Cardiac septum (tissue), 1 donor: ENCODE measurements around the gene DNMT3A. TPM values are rescaled to one million over a fixed set of nuclear protein-coding genes. Genes with fewer than 3 reads are reported as not detected.
A peak's percentile ranks its signal among the peaks of the same experiment; 100 is the strongest.

Experiments used
- DNase-seq: peaks from one replicate; pipeline ENCODE4 v3.0.0-alpha.2; 2020; ENCODE audit warnings: low spot score
- intact Hi-C: fragments of 100-400 bp; cut with DNase I; formaldehyde crosslinking; loops from one replicate; pipeline ENCODE4 v1.14.0; 2022
- microRNA-seq: library from miRNA; unstranded; fragments of <30 nt; microRNA quantifications from one replicate; pipeline ENCODE4 v1.2.0, GENCODE V29; 2020
- total RNA-seq: library from RNA; stranded (reverse); fragmentation: NEBNext Ultra II Directional; extraction: Animal tissue kit (Norgen Biotek cat#: 25700); gene quantifications from one replicate; pipeline ENCODE4 v1.2.1, GENCODE V29; 2021
- donor health status: DM: no; HTN: no; CAD: no.

Gene DNMT3A
- total RNA-seq, 1 donor from 2014 or later, result 24.9 TPM

GRCh38 chr2:25204190-25204838 is 137.4 kb downstream of the DNMT3A start:
- no peak for DNase-seq

GRCh38 chr2:25202275-25202674 is 139.4 kb downstream of the DNMT3A start:
- no peak for DNase-seq

More at GRCh38 chr2:25204190-25204838, 137.4 kb downstream of the DNMT3A start:
- intact Hi-C loops, result no loop called here

DNA sequence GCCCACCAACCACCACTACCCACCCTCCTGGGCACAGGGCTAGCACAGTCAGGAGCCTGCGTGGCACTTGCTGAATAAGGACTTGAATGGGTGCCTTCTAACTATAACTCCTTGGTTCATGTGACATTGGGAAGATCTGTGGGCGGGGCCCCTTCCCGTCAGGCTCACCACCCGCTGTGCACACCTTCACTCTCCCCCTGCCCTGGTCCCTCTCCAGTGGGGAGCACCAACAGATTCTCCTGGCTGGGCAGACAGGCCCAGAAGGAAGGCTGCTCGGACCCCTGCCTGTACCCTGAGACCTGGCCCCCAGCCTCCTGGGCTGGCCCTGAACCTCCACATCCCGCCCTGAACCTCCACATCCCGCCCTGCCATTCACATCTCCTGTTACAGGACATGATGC is 139.9 kb downstream of the DNMT3A start:
- no peak for DNase-seq
- intact Hi-C loops, result no loop called here

More at GRCh38 chr2:25202275-25202674, 139.4 kb downstream of the DNMT3A start:
- intact Hi-C loops, result no loop called here

GRCh38 chr2:25201265-25201664 is 140.5 kb downstream of the DNMT3A start:
- intact Hi-C loops, result no loop called here
- DNase-seq, result no peak

- intact Hi-C loops, result loop anchor here (5.0 kb wide), 2 partner anchors 221 to 786 kb away; no protein-coding TSS in a partner anchor
- DNase-seq, result no peak
These were observed 143.1 kb downstream of the DNMT3A start for GRCh38 chr2:25198576-25198975.

DNA sequence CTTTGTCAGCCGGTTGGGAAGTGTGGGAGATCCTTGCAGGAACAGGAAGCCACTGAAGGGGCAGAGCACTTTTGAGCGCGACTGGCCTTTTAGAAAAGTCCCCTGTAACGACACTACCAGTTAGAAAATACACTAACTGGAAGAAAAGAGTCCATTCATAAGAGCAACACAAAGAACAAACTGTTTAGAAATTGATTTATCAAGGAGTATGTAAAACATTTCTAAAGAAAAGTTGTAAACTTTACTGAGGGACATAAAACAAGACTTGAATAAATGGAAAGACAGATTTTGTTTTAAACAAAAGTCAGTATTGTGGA is 143.6 kb downstream of the DNMT3A start:
- intact Hi-C loops, result loop anchor here (5.0 kb wide), 2 partner anchors 221 to 786 kb away; no protein-coding TSS in a partner anchor
- DNase-seq, result no peak

- DNase-seq, result no peak
- intact Hi-C loops, result loop anchor here (2.0 to 5.0 kb wide), 3 partner anchors 69 to 785 kb away; no protein-coding TSS in a partner anchor
These were observed 144.2 kb downstream of the DNMT3A start for GRCh38 chr2:25197336-25198208.

DNA sequence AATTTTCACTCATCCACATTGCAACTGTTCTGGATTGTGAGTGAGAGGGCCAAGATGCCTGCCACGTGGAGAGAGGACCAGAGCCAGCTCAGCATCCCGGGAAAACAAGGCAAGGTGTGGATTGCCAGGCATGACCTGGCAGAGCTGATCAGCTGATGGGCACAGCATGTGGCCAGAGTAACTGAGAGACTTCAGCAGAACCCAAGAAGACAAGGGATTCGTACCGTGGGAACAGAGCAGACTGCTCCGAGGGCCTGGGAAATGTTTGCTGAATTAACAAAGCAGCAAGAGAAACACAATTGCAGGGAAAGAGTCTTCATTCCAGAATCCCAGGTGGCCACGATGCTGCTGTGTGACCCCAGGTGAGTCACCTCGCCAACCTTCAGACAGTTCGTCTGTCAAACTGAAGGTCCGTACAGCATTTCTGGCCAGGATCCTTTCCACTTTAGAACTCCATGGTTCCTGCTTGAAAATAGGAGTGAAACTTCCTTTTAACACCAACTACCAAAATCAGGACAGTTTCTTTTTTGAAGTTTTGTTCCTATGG is 147.1 kb downstream of the DNMT3A start:
- DNase-seq, result no peak
- intact Hi-C loops, result loop anchor here (5.0 kb wide), 2 partner anchors 217 to 782 kb away; no protein-coding TSS in a partner anchor

DNA sequence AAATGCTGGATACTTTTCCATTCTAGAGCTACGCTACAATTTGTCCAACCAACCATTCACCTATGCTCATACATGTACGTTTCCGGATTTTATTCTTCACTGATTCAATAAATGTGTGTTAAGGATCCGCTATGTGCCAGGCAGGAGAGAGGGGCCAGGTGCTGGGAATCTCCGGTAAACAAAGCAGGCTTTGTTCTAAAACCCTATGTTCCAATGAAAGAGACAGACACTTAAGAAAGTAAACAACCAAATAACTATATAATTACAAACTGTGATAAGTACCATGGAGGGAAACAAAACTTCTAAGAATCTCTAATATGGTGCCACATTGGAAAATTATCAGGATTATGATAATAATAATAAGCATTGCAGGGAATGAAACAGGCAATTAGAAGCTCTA is 151.2 kb downstream of the DNMT3A start:
- no peak for DNase-seq
- intact Hi-C loops, result no loop called here

DNA sequence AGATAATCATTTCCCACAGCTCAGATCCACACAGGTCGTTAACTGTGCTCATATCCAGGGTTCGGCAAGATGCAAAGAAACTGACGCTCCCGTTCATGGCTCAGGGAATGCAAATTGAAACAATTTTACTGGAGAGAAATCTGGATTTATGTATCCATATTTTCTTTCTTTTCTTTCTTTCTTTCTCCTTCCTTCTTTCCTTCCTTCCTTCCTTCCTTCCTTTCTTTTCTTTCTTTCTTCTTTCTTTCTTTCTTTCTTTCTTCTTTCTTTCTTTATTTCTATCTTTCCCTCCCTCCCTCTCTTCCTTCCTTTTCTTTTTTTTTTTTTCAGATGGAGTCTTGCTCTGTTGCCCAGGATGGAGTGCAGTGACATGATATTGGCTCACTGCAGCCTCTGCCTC is 153.3 kb downstream of the DNMT3A start:
- intact Hi-C loops, result no loop called here
- DNase-seq, result no peak

- DNase-seq, result peak; percentile 67
- intact Hi-C loops, result no loop called here
These were observed 153.9 kb downstream of the DNMT3A start for GRCh38 chr2:25187729-25188350.

- intact Hi-C loops, result no loop called here
- DNase-seq, result peak; percentile 38
These were observed 157.5 kb downstream of the DNMT3A start for GRCh38 chr2:25184254-25184653.

- peak; percentile 59 for DNase-seq
- intact Hi-C loops, result no loop called here
These were observed 162.7 kb downstream of the DNMT3A start for GRCh38 chr2:25178976-25179375.

Small RNA genes lying within 50 kb of the gene (microRNA-seq; reads per million reads assigned to microRNA genes)
- gene MIR1301, result 34.7 reads per million, percentile 45 among the genes with 10 or more reads in this experiment

Other genes starting within 250 kb of the DNMT3A start
- gene POMC, start 173.3 kb downstream of the DNMT3A start, total RNA-seq, result 3.1 TPM